KMS-11 (cell line): Measurements from ENCODE around the gene CUL7.

Experiments
- H2AFZ ChIP-seq: fragments of 200-600 bp; sonication (generic); 2 replicates; pipeline ENCODE4 v1.6.1; 2016; ENCODE audit warnings: antibody characterized with exemption, mixed run types, low read depth
- H3K27ac ChIP-seq: fragments of 200-600 bp; sonication (generic); 2 replicates; pipeline ENCODE4 v1.6.1; 2016; ENCODE audit warnings: mild to moderate bottlenecking, mixed run types
- H3K27me3 ChIP-seq: fragments of 200-600 bp; sonication (generic); 2 replicates; pipeline ENCODE4 v1.6.1; 2017; ENCODE audit warnings: mild to moderate bottlenecking, low read depth, mixed run types, moderate library complexity; ENCODE audit not compliant: insufficient read depth
- H3K36me3 ChIP-seq: fragments of 200-600 bp; sonication (generic); 2 replicates; pipeline ENCODE4 v1.6.1; 2017; ENCODE audit warnings: mild to moderate bottlenecking, mixed run types; ENCODE audit not compliant: insufficient read depth
- H3K4me1 ChIP-seq: fragments of 200-600 bp; sonication (generic); 2 replicates; pipeline ENCODE4 v1.6.1; 2016; ENCODE audit warnings: mild to moderate bottlenecking, low read depth, mixed run types; ENCODE audit not compliant: poor library complexity, severe bottlenecking
- H3K4me2 ChIP-seq: fragments of 200-600 bp; sonication (generic); 2 replicates; pipeline ENCODE4 v1.7.0; 2016; ENCODE audit warnings: mild to moderate bottlenecking, mixed run types
- H3K4me3 ChIP-seq: fragments of 200-600 bp; sonication (generic); IDR thresholded peaks from 2 replicates; pipeline ENCODE4 v1.6.1; 2017; ENCODE audit warnings: low read depth, low read length, mixed read lengths; ENCODE audit not compliant: insufficient read depth
- H3K79me2 ChIP-seq: fragments of 200-600 bp; sonication (generic); 2 replicates; pipeline ENCODE4 v1.6.1; 2016; ENCODE audit warnings: low read depth, mixed run types; ENCODE audit not compliant: insufficient read depth
- H3K9ac ChIP-seq: fragments of 200-600 bp; sonication (generic); 2 replicates; pipeline ENCODE4 v1.6.1; 2016; ENCODE audit warnings: mild to moderate bottlenecking, mixed run types
- H4K20me1 ChIP-seq: fragments of 200-600 bp; sonication (generic); 2 replicates; pipeline ENCODE4 v1.6.1; 2016; ENCODE audit warnings: mild to moderate bottlenecking, mixed run types; ENCODE audit not compliant: insufficient read depth
- CTCF ChIP-seq: fragments of 200-600 bp; sonication (generic); conservative IDR thresholded peaks from 2 replicates; pipeline ENCODE4 v1.6.1; 2017; ENCODE audit warnings: low read depth, mild to moderate bottlenecking, antibody characterized with exemption, low read length, moderate library complexity, mixed read lengths

The CUL7 gene

GRCh38 chr6:43081043-43081442 lies 27.4 kb upstream of the CUL7 start:
- no peaks in the 10 kb centered on the region for H4K20me1 ChIP-seq
- no peaks in the 10 kb centered on the region; the same call in 1 of the 2 replicates for H3K27me3 ChIP-seq

GRCh38 chr6:43078691-43079090 lies 25.0 kb upstream of the CUL7 start:
- no peak for TF ChIP-seq CTCF
- no peak overlapping the region for H3K9ac ChIP-seq
- H3K79me2 ChIP-seq, result no peaks in the 10 kb centered on the region
- no peaks in the 10 kb centered on the region; the same call in 1 of the 2 replicates for H3K27me3 ChIP-seq
- no peak overlapping the region for H3K4me2 ChIP-seq
- H2AFZ ChIP-seq, result no peak overlapping the region
- no peaks in the 10 kb centered on the region for H4K20me1 ChIP-seq
- H3K36me3 ChIP-seq, result no peaks in the 10 kb centered on the region
- H3K4me1 ChIP-seq, result no peaks in the 10 kb centered on the region
- no peak overlapping the region for H3K4me3 ChIP-seq
- no peak overlapping the region for H3K27ac ChIP-seq

More at GRCh38 chr6:43081043-43081442, 27.4 kb upstream of the CUL7 start:
- H3K4me3 ChIP-seq, result no peak overlapping the region
- TF ChIP-seq CTCF, result no peak
- no peaks in the 10 kb centered on the region for H3K36me3 ChIP-seq
- H3K4me1 ChIP-seq, result no peaks in the 10 kb centered on the region
- H2AFZ ChIP-seq, result no peak overlapping the region
- no peak overlapping the region for H3K9ac ChIP-seq
- H3K79me2 ChIP-seq, result no peaks in the 10 kb centered on the region
- H3K4me2 ChIP-seq, result no peak overlapping the region
- H3K27ac ChIP-seq, result no peak overlapping the region

GRCh38 chr6:43077981-43078511 lies 24.4 kb upstream of the CUL7 start:
- no peak for TF ChIP-seq CTCF
- no peak overlapping the region for H3K4me3 ChIP-seq
- no peak overlapping the region for H3K27ac ChIP-seq
- no peaks in the 10 kb centered on the region; the same call in 1 of the 2 replicates for H3K27me3 ChIP-seq
- H2AFZ ChIP-seq, result no peak overlapping the region
- no peaks in the 10 kb centered on the region for H3K36me3 ChIP-seq
- no peaks in the 10 kb centered on the region for H4K20me1 ChIP-seq
- H3K79me2 ChIP-seq, result no peaks in the 10 kb centered on the region
- no peak overlapping the region for H3K9ac ChIP-seq
- H3K4me2 ChIP-seq, result no peak overlapping the region
- no peaks in the 10 kb centered on the region for H3K4me1 ChIP-seq

- Histone ChIP-seq H3K4me3 (no peak overlapping the region), H4K20me1 (no peaks in the 10 kb centered on the region), H2AFZ (no peak overlapping the region), H3K79me2 (no peaks in the 10 kb centered on the region), H3K4me2 (no peak overlapping the region), H3K27ac (no peak overlapping the region), H3K4me1 (peaks cover 4% of the 10 kb centered on the region), H3K27me3 (no peaks in the 10 kb centered on the region; the same call in 1 of the 2 replicates), H3K36me3 (no peaks in the 10 kb centered on the region), H3K9ac (no peak overlapping the region)
- TF ChIP-seq CTCF, result no peak
Observed at GRCh38 chr6:43077333-43077809, 23.7 kb upstream of the CUL7 start.
